GM19455 (cell line): Measurements from ENCODE around the gene CAPN15.

Experiments
- ATAC-seq: cut with Tn5 transposase; IDR thresholded peaks from one replicate; pipeline ENCODE4 v1.9.1; 2021; ENCODE audit not compliant: unreplicated experiment

Gene CAPN15

GRCh38 chr16:575354-576196 lies 48.1 kb downstream of the CAPN15 start:
- no peak for ATAC-seq

DNA sequence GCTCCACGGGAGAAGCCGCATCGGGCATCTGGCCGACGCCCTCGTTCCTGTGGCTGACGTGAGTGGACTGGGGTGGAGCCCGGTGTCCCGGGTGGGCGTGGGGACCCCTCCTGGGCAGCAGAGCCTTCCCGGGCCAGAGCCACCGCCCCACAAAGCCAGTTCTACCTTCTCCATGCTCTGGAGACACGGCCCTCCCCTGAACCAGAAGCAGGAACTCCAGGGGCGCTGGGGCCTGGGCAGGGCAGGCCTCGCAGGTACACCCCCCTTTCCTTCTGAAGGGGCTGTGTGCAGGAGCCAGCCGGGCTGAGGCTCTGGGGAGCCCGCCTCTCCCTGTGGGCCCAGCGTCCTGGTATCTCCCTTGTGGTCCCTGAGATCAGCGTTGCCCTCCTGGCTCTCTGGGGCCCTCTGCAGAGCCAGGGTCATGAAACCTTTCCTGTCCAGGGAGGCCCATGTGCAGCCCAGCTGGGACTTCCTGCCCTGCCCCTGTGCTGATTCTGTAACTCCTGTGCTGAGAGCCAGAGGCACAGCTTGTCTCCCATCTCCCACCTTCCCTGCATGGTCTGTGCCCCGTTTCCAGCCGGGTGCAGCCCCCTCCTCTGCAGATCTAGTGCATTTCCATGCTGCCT lies 48.8 kb downstream of the CAPN15 start:
- no peak for ATAC-seq

DNA sequence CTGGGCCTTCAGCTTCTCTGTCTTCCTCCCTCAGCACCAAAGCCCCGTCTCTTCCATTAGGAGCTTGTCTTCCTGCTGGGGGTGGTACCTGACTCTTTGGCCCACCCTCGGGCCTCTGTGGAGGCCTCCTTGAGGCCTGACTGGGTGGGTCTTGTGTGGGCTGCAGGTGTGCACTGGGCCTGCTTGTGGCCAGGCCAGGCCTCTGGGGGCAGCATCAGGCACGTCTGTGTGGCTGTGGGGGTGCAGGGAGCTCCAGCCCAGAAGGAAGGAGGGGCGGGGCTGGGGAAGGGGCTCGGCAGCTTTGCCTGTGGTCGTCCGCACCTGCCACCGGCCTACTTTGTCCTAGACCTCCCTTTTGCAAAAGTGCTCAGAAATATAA lies 49.3 kb downstream of the CAPN15 start:
- ATAC-seq: no peak

- no peak for ATAC-seq
These were observed 50.3 kb downstream of the CAPN15 start for GRCh38 chr16:577796-578195.

DNA sequence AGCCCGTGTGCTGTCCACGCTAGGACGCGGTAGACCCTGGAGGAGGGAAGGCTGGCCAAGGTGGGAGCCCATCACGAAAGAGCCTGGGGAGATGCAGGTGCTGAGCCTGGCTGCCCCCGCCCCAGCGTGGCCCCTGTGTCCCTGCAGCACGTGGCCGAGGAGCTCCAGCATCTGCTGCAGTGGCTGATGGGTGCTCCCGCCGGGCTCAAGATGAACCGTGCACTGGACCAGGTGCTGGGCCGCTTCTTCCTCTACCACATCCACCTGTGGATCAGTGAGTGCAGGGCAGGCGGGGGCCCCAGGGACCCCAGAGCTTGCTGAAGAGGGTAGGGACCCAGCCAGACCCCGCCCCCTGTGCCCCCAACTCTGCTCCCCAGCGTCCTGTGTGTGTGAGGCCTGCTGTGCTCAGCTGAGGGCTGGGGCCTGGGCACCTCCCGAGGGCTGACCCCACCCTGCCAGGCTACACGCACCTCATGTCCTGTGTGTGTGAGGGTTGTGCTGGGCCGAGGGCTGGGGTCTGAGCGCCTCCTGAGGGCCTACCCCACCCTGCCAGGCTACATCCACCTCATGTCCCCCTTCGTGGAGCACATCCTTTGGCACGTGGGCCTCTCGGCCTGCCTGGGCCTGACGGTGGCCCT lies 50.8 kb downstream of the CAPN15 start:
- no peak for ATAC-seq

- ATAC-seq: no peak
These were observed 51.4 kb downstream of the CAPN15 start for GRCh38 chr16:578870-579405.

DNA sequence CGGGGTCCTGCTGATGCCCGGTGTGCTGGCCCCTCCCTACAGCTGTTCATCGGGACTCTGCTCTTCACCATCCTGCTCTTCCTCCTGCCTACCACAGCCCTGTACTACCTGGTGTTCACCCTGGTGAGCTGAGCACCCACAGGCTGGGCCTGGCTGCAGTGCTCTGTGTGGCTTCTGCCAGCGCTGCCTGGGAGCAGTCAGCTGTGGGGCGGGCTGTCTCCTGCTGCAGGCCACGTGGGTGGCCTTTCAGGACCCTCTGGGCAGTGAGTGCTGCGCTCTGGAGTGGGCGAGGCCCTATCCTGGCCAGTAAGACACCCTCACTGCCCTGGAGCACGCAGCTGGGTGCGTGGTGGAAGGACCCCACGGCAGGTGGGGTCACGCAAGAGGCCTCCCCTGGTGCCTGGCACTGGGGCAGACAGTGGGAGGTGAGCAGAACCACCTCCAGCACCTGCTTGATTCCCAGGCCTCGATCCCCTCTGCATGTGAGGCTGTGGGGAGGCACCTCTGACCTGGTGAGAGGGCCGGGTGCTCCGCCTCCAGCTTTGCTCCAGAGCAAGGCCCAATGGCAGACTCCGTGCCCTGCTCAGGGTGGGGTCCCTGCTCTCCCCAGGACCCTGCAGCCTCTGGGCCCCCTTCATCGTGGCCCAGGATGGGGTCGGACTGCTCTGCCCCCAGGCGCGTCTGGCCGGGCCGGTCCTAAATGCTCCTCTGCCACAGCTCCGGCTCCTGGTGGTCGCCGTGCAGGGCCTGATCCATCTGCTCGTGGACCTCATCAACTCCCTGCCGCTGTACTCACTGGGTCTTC lies 52.8 kb downstream of the CAPN15 start:
- ATAC-seq: no peak

- no peak for ATAC-seq
These were observed 53.5 kb downstream of the CAPN15 start for GRCh38 chr16:580946-581498.

- no peak for ATAC-seq
These were observed 54.7 kb downstream of the CAPN15 start for GRCh38 chr16:582218-582613.

GRCh38 chr16:582614-583331 lies 55.3 kb downstream of the CAPN15 start:
- no peak for ATAC-seq

DNA sequence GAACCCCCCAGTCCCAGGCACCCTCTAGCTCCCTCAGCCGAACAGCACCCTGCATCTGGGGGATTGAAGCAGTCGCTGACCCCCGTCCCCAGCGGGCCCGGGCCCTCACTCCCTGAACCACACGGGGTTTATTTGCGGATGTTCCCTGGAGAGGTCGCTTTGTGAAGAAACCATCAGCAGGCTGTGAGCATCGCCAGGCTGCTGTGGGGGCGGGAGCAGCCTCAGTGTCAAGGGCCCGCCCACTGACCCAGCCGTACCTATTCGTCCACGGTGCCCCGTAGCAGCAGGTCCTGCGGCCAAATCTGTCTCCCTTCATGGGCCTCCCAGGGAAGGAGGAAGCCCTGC lies 55.9 kb downstream of the CAPN15 start:
- no peak for ATAC-seq

DNA sequence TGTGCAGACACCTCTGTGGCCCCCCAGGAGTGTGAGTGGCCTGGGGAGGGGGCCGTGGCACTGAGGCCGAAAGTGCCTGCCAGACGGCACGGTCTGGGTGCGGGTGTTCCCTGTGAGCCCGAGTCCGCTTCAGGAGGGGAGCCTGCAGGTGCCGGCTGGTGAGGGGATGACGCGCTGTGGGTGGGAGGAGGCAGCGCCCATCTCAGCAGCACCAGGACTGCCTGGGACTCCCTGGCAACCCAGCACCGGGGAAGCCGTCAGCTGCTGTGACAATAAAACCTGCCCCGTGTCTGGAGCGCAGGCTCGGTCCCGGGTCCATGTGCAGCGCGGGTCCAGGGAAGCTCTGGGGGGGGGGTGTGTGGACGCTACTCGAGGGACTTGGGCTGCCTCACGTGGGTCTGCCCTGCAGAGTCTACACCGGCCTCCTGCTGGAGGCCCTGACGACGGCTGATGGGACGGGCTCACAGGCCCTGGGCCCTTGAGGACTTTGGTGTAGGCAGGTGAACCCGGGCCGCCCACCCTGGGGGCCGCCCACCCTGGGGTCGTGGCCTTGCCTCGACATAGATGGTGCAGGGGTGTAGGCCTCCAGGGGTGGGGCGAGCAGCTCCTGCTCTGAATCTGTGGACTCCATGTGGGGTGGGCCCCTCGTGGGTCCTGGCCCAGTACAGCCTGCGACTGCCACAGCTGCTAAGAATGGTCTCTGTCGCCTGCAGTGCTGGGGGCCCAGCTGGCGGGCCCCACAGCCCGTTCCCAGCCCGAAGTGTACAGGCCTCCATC lies 56.5 kb downstream of the CAPN15 start:
- no peak for ATAC-seq

DNA sequence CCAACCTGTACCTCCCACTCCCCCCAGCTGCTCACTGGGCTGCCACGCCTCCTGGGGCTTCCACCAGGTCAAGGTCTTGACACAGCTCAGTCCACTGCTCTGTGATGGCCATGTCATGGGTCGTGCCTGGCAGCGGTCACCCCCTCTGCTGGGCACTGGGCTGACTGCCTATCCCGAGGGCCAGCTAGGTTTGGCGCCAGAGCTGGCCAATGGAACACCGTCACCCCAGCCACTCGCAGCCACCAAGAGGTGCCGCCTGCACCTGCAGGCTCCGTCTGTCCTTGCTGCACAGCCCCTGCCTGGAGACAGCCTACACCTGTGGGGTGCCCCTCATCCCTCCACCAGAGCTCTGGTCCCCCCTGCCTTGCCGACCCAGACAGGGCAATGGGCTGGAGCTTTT lies 57.8 kb downstream of the CAPN15 start:
- ATAC-seq: no peak

GRCh38 chr16:586047-586644 lies 58.6 kb downstream of the CAPN15 start:
- no peak for ATAC-seq

GRCh38 chr16:586645-587590 lies 59.4 kb downstream of the CAPN15 start:
- ATAC-seq: no peak

GRCh38 chr16:588639-588888 lies 61.1 kb downstream of the CAPN15 start:
- peak; percentile 0 for ATAC-seq

- peak; percentile 73 for ATAC-seq
These were observed 61.6 kb downstream of the CAPN15 start for GRCh38 chr16:588889-589657.
